HepG2 (cell line): Measurements from ENCODE around the gene CCDC170.

ENCODE experiments used
- ATF7-NPFF ChIP-seq: sonication (generic); formaldehyde crosslinking; IDR thresholded peaks from 2 replicates; pipeline ENCODE4 v1.8.1; 2023; ENCODE audit warnings: mild to moderate bottlenecking, low read depth, missing genetic modification reagents, moderate library complexity
- CTCF ChIP-seq: sonication (generic); formaldehyde crosslinking; IDR thresholded peaks from 2 replicates; pipeline ENCODE4 v1.5.0; 2020; ENCODE audit warnings: mild to moderate bottlenecking, missing genetic modification reagents, moderate library complexity
- JUN ChIP-seq: sonication (generic); formaldehyde crosslinking; IDR thresholded peaks from 2 replicates; pipeline ENCODE4 v1.4.0; 2020; ENCODE audit warnings: mild to moderate bottlenecking, missing genetic modification reagents
- KAT8 ChIP-seq: IDR thresholded peaks from 2 replicates; pipeline ENCODE4 v1.6.1; 2016; ENCODE audit warnings: missing genetic modification reagents, missing compliant biosample characterization
- NFATC3 ChIP-seq: sonication (generic); formaldehyde crosslinking; IDR thresholded peaks from 2 replicates; pipeline ENCODE4 v1.5.1; 2020; ENCODE audit warnings: mild to moderate bottlenecking, missing genetic modification reagents
- NR2C2 ChIP-seq: sonication (generic); formaldehyde crosslinking; IDR thresholded peaks from 2 replicates; pipeline ENCODE4 v1.4.0; 2020; ENCODE audit warnings: missing genetic modification reagents, mild to moderate bottlenecking, moderate library complexity, borderline replicate concordance
- PHF8 ChIP-seq: sonication (generic); formaldehyde crosslinking; IDR thresholded peaks from 2 replicates; pipeline ENCODE4 v1.5.0; 2020; ENCODE audit warnings: missing genetic modification reagents
- UBTF ChIP-seq: sonication (generic); formaldehyde crosslinking; IDR thresholded peaks from 2 replicates; pipeline ENCODE4 v1.4.0; 2020; ENCODE audit warnings: mild to moderate bottlenecking, missing genetic modification reagents
- ZBED4 ChIP-seq: sonication (generic); formaldehyde crosslinking; IDR thresholded peaks from 2 replicates; pipeline ENCODE4 v1.4.0; 2020; ENCODE audit warnings: missing genetic modification reagents, borderline replicate concordance
- ZNF124 ChIP-seq: sonication (generic); formaldehyde crosslinking; IDR thresholded peaks from 2 replicates; pipeline ENCODE4 v1.4.0; 2020; ENCODE audit warnings: missing genetic modification reagents
- ZNF317 ChIP-seq: sonication (generic); formaldehyde crosslinking; IDR thresholded peaks from 2 replicates; pipeline ENCODE4 v1.5.0; 2020; ENCODE audit warnings: mild to moderate bottlenecking, missing genetic modification reagents
- ZNF558 ChIP-seq: sonication (generic); formaldehyde crosslinking; IDR thresholded peaks from 2 replicates; pipeline ENCODE4 v1.9.0; 2022; ENCODE audit warnings: mild to moderate bottlenecking, missing genetic modification reagents, borderline replicate concordance
- ZNF639 ChIP-seq: conservative IDR thresholded peaks from 2 replicates; pipeline ENCODE4 v1.6.1; 2018; ENCODE audit warnings: missing genetic modification reagents

GRCh38 chr6:151629791-151630190 is 136.0 kb downstream of the CCDC170 start:
- TF ChIP-seq ZNF639 (CRISPR knock-in tag) = no peak
- TF ChIP-seq ZBED4 (CRISPR knock-in tag) = no peak
- no peak for TF ChIP-seq PHF8 (CRISPR knock-in tag)
- TF ChIP-seq CTCF (CRISPR knock-in tag) = no peak
- TF ChIP-seq JUN (CRISPR knock-in tag) = no peak
- TF ChIP-seq NFATC3 = no peak
- TF ChIP-seq ZNF124 (CRISPR knock-in tag) = no peak
- no peak for TF ChIP-seq ZNF317 (CRISPR knock-in tag)
- no peak for TF ChIP-seq NR2C2 (CRISPR knock-in tag)
- no peak for TF ChIP-seq ZNF558
- no peak for TF ChIP-seq ATF7-NPFF (CRISPR knock-in tag)
- TF ChIP-seq UBTF (CRISPR knock-in tag) = no peak
- no peak for TF ChIP-seq KAT8 (CRISPR knock-in tag)
